ENCODE data around the gene TEDC1.

Gene TEDC1

GRCh38 chr14:105527381-105527825 lies 36.4 kb downstream of the TEDC1 start:
- FAIRE-seq: no peak

- no peak for FAIRE-seq
Observed at GRCh38 chr14:105527826-105528585, 37.0 kb downstream of the TEDC1 start.

- FAIRE-seq: no peak
Observed at GRCh38 chr14:105528586-105529318, 37.7 kb downstream of the TEDC1 start.

- no peak for FAIRE-seq
Observed at GRCh38 chr14:105529319-105529568, 38.2 kb downstream of the TEDC1 start.

- FAIRE-seq: no peak
Observed at GRCh38 chr14:105529569-105530284, 38.7 kb downstream of the TEDC1 start.

- no peak for FAIRE-seq
Observed at GRCh38 chr14:105530285-105531087, 39.4 kb downstream of the TEDC1 start.

- no peak for FAIRE-seq
Observed at GRCh38 chr14:105531088-105531893, 40.2 kb downstream of the TEDC1 start.

GRCh38 chr14:105531894-105532623 lies 41.0 kb downstream of the TEDC1 start:
- FAIRE-seq: no peak

GRCh38 chr14:105532735-105533141 lies 41.7 kb downstream of the TEDC1 start:
- FAIRE-seq: no peak

- no peak for FAIRE-seq
Observed at GRCh38 chr14:105533391-105533790, 42.3 kb downstream of the TEDC1 start.

GRCh38 chr14:105533811-105534498 lies 42.9 kb downstream of the TEDC1 start:
- no peak for FAIRE-seq

GRCh38 chr14:105534586-105534985 lies 43.5 kb downstream of the TEDC1 start:
- FAIRE-seq: no peak

- FAIRE-seq: no peak
Observed at GRCh38 chr14:105536051-105536450, 45.0 kb downstream of the TEDC1 start.

- no peak for FAIRE-seq
Observed at GRCh38 chr14:105536691-105537579, 45.9 kb downstream of the TEDC1 start.

GRCh38 chr14:105537580-105538474 lies 46.8 kb downstream of the TEDC1 start:
- FAIRE-seq: no peak

- FAIRE-seq: no peak
Observed at GRCh38 chr14:105538481-105539049, 47.5 kb downstream of the TEDC1 start.

- FAIRE-seq: no peak
Observed at GRCh38 chr14:105540811-105541210, 49.8 kb downstream of the TEDC1 start.

- FAIRE-seq: no peak
Observed at GRCh38 chr14:105541218-105541875, 50.3 kb downstream of the TEDC1 start.

All from islet of Langerhans (tissue), 1 donor.